Activated CD8-positive, alpha-beta T cell treated with anti-CD3 and anti-CD28 coated beads for 36 hours (primary cell): ENCODE data around the gene KIR2DL3. TPM values are rescaled to one million over a fixed set of nuclear protein-coding genes. Genes with fewer than 3 reads are reported as not detected.
"Not testable (repeated sequence)": the region's sequence is repeated elsewhere in the genome, so short reads cannot be mapped to it uniquely, and the experiment has no call there.

Experiments used
- ATAC-seq: fragments of 200-7000 bp; cut with Tn5 transposase; one replicate; pipeline ENCODE4 v1.10.0; 2021; ENCODE audit warnings: mild to moderate bottlenecking, moderate library complexity
- CTCF ChIA-PET: fragments of 350-600 bp; sonication (Branson Sonifier 250); formaldehyde crosslinking; loops from one replicate; lab custom pipeline; 2021; ENCODE audit warnings: antibody characterized with exemption; lab: Charles Lee
- POLR2A ChIA-PET: fragments of 350-600 bp; sonication (Branson Sonifier 250); formaldehyde crosslinking; loops from one replicate; lab custom pipeline; 2021; ENCODE audit warnings: antibody characterized with exemption; lab: Charles Lee
- DNase-seq: peaks from one replicate; pipeline ENCODE4 v3.0.0-alpha.2; 2020
- H3K27ac Mint-ChIP-seq: one replicate; pipeline ENCODE4 v1.8.0; 2021; ENCODE audit warnings: mild to moderate bottlenecking, mixed read lengths
- H3K27me3 Mint-ChIP-seq: one replicate; pipeline ENCODE4 v1.8.0; 2021; ENCODE audit warnings: mixed read lengths
- H3K36me3 Mint-ChIP-seq: one replicate; pipeline ENCODE4 v1.8.0; 2021; ENCODE audit warnings: low read depth, mixed read lengths
- H3K4me1 Mint-ChIP-seq: one replicate; pipeline ENCODE4 v1.8.0; 2021; ENCODE audit warnings: low read depth, mixed read lengths
- H3K4me3 Mint-ChIP-seq: one replicate; pipeline ENCODE4 v1.8.0; 2021; ENCODE audit warnings: mild to moderate bottlenecking, moderate library complexity, mixed read lengths
- H3K9me3 Mint-ChIP-seq: one replicate; pipeline ENCODE4 v1.8.0; 2021; ENCODE audit warnings: mixed read lengths
- CTCF ChIP-seq: fragments of 200-600 bp; IDR thresholded peaks from one replicate; pipeline ENCODE4 v1.8.0; 2022; ENCODE audit warnings: antibody characterized with exemption, mild to moderate bottlenecking
- intact Hi-C: fragments of 100-400 bp; cut with micrococcal nuclease; formaldehyde crosslinking; loops from one replicate; pipeline ENCODE4 v1.10.0; 2022
- total RNA-seq, 2 experiments: library from RNA; stranded (reverse); gene quantifications; one replicate each; pipeline ENCODE4 v1.2.3, GENCODE V29; 2021

The KIR2DL3 gene
- total RNA-seq, 2 experiments from 2014 or later, result not detected

DNA sequence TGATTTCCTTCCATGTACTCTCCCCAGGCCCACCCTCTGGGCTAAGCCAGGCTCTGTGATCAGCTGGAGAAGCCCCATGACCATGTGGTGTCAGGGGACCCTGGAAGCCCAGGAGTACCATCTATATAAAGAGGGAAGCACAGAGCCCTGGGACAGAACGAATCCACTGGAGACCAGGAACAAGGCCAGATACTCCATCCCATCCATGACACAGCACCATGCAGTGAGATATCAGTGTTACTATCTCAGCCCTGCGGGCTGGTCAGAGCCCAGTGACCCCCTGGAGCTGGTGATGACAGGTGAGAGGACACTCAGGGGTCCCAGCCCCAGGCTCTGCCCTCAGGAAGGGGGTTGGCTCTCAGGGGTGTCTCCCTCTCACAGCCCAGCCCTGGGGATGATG, 41.5 kb upstream of the KIR2DL3 start:
- TF ChIP-seq CTCF, result no peak
- no peak overlapping the region for H3K27ac Mint-ChIP-seq
- H3K36me3 Mint-ChIP-seq, result no peaks in the 10 kb centered on the region
- POLR2A ChIA-PET, result no interaction called here
- no peak overlapping the region for H3K4me3 Mint-ChIP-seq
- DNase-seq (no peak), ATAC-seq (no peak)
- peaks cover 22% of the 10 kb centered on the region for H3K27me3 Mint-ChIP-seq
- CTCF ChIA-PET, result no interaction called here
- H3K9me3 Mint-ChIP-seq, result no peaks in the 10 kb centered on the region
- no peaks in the 10 kb centered on the region for H3K4me1 Mint-ChIP-seq
- intact Hi-C loops, result no loop called here

DNA sequence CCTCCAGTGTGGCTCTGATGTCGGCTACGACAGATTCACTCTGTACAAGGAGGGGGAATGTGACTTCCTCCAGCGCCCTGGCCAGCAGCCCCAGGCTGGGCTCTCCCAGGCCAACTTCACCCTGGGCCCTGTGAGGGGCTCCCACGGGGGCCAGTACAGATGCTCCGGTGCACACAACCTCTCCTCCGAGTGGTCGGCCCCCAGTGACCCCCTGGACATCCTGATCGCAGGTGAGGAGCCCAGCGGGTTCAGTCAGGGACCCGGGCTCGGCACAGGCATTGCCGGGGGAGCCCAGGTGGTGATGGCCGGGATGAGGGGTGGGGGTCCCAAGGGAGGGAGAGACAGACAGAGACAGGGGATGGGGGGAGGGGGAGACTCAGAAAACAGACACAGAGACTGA, 40.6 kb upstream of the KIR2DL3 start:
- H3K4me3 Mint-ChIP-seq, POLR2A ChIA-PET, DNase-seq, CTCF ChIA-PET, intact Hi-C loops, H3K4me1 Mint-ChIP-seq, H3K27ac Mint-ChIP-seq, H3K36me3 Mint-ChIP-seq, ATAC-seq, H3K9me3 Mint-ChIP-seq: not testable (repeated sequence)
- peaks cover 19% of the 10 kb centered on the region for H3K27me3 Mint-ChIP-seq

- intact Hi-C loops, result no loop called here
- DNase-seq (no peak), ATAC-seq (no peak)
- H3K4me3 Mint-ChIP-seq, result no peak overlapping the region
- TF ChIP-seq CTCF, result no peak
- ChIA-PET CTCF (interaction anchor here (0.6 kb wide), 1 partner anchor 25 kb away, joined by 3 read pairs; no protein-coding TSS in a partner anchor), POLR2A (no interaction called here)
- H3K27me3 Mint-ChIP-seq, result peaks cover 6% of the 10 kb centered on the region
- peaks cover 8% of the 10 kb centered on the region for H3K4me1 Mint-ChIP-seq
- H3K9me3 Mint-ChIP-seq, result no peaks in the 10 kb centered on the region
- H3K27ac Mint-ChIP-seq, result no peak overlapping the region
- H3K36me3 Mint-ChIP-seq, result no peaks in the 10 kb centered on the region
Measured at GRCh38 chr19:54704928-54705327, 33.4 kb upstream of the KIR2DL3 start.

- Mint-ChIP-seq H3K9me3 (no peaks in the 10 kb centered on the region), H3K27ac (no peak overlapping the region), H3K4me1 (peaks cover 8% of the 10 kb centered on the region), H3K36me3 (no peaks in the 10 kb centered on the region), H3K27me3 (peaks cover 1% of the 10 kb centered on the region), H3K4me3 (no peak overlapping the region)
- peak; percentile 13 for ATAC-seq
- ChIA-PET POLR2A (no interaction called here), CTCF (no interaction called here)
- intact Hi-C loops, result no loop called here
- peak; percentile 33 for DNase-seq
- no peak for TF ChIP-seq CTCF
Measured at GRCh38 chr19:54707962-54708361, 30.4 kb upstream of the KIR2DL3 start.

GRCh38 chr19:54708781-54709180, 29.5 kb upstream of the KIR2DL3 start:
- no peaks in the 10 kb centered on the region for H3K36me3 Mint-ChIP-seq
- intact Hi-C loops, result no loop called here

More at GRCh38 chr19:54708781-54709180, 29.5 kb upstream of the KIR2DL3 start:
- peaks cover 5% of the 10 kb centered on the region for H3K27me3 Mint-ChIP-seq
- H3K4me3 Mint-ChIP-seq, result no peak overlapping the region
- no peak for TF ChIP-seq CTCF
- peaks cover 8% of the 10 kb centered on the region for H3K4me1 Mint-ChIP-seq
- ChIA-PET CTCF (no interaction called here), POLR2A (no interaction called here)
- no peaks in the 10 kb centered on the region for H3K9me3 Mint-ChIP-seq
- ATAC-seq (no peak), DNase-seq (no peak)
- H3K27ac Mint-ChIP-seq, result no peak overlapping the region
